Activated CD4-positive, alpha-beta T cell treated with anti-CD3 and anti-CD28 coated beads, Interleukin-2, amount 50 U/mL, for 24 hours (primary cell): ENCODE data around the gene MGRN1.

Source experiments
- DNase-seq, 2 donors: peaks; one replicate each; pipeline ENCODE4 v3.0.0-alpha.2; 2020; ENCODE audit warnings: low read depth in 1 of 2, low spot score in 1 of 2

Gene MGRN1

GRCh38 chr16:4696905-4697847, 72.5 kb downstream of the MGRN1 start:
- DNase-seq: no peak

GRCh38 chr16:4697848-4698291, 73.2 kb downstream of the MGRN1 start:
- DNase-seq: no peak

DNA sequence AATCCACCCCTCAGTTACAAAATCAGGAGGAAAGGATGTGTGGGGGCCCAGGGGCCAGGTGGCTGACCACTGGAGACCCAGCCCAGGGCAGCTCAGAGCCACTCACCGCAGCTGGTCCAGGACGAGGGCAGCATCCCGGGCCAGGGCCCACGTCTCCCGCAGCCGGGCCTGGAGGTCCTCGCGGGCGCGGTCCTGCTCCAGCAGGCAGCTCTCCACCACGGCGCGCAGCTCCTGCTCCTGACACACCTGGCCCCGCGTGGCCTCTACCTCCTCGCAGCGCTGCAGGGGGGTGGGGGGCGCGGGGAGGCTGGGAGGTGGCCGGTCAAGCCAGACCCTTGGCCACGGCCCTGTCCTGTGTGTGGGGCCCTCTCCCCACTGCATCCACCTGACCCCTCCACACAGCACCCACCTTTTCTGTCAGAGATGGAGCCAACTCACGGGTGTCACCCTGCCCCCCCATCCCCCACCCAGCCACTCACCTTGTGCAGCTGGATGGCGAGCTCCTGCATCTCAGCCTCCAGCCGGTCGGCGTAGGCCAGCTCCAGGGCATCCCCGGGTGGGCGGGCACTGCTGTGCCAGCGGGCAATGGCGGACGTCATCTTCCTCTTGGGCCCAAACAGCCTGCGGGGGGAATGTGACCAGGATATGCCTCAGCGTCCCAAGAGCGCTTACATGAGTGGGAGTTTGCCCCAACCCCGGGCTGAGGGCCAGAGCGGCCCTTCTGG, 73.9 kb downstream of the MGRN1 start:
- no peak for DNase-seq

GRCh38 chr16:4699046-4699556, 74.5 kb downstream of the MGRN1 start:
- no peak for DNase-seq

DNA sequence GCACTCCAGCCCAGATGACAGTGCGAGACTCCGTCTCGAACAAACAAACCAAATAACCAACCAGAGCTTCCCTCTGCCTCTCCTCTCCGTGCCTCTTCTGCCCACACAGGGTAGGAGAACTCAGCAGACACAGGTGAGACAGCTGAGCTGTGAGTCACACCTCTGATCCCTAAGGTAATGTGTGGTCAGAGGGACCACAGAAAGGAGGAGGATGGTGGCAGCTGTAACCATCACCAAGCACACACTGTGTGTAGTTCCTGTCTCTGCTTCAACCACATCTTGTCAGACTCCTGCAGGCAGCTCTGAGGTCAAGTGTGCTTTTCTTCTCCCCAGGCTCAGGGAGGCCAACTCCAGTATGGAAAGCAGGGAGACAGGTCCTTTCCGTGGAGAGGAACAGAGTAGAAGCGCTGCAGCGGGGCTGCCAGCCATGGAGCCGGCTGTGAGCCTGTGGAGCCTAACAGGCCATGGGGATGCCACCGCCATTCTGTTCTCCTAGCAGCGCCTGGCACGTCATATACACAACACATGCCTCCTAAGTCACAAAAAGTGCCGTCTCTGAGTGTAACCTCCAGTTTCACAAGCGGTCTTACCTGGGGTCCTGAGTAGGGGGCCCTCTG, 75.9 kb downstream of the MGRN1 start:
- no peak for DNase-seq

DNA sequence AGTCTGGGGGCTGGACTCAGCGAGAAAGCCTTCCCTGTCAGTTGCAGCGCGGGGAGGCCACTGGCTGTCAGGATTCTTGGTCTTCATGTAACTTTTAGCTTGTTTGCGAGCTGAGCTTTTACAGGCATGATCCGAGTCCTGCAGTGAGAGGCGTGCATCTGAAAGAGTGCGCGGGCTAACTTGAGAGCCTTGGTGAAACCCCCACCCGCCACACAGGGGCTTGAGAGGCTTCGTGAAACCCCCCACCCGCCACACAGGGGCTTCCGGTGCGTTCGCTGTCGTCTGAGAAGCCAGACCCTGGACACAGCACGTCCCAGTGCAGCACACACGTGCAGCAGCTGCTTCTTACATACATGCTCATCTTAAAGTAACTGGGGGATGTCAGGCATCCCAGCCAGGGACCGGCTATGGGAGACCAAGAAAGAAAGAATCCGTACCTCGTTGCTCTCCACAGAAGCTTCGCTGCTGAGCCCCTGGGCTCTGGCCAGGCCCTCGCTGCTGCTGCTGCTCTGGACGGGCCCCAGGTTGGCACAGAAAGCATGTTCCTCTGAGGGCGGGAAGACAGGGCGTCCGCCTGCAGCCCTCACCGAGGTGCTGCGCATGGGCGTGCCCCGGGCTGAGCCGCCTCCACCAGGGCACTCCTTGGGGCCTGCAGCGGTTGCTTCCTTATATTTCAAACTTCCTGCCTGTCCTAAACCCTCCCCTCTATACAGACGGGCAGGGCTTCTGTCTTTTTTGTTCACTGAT, 76.5 kb downstream of the MGRN1 start:
- DNase-seq: no peak

DNA sequence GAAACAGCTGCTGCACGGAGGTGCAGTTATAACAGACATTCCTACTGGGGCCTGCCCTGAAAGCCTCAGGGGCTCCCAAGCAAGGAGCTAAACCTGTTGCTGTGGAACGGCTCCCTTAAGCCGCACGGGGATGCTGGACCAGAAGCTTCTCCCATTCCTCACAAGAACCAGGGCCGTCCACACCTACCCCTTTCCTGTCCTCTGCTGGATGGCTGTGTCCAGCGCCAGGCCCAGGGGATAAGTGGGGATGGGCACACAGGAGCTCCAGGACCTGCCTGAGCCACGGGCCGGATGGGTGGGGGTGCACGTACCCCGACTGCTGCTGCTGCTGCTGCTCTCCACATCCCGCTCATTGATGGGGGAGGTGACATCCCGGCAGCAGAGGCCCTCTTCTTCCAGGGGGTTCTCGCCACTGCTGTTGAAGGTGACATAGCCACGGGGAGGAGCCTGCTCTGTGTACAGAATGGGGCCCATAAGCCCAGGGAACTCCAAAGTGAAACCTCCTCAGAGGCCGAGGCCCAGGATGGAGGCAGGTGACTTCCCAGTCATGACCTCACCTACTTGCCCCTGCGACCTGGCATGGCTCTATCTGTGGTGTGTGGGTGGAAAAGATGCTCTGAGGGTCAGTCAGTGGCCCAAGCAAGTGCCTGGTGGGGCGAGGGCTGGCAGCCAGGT, 77.3 kb downstream of the MGRN1 start:
- DNase-seq: no peak

DNA sequence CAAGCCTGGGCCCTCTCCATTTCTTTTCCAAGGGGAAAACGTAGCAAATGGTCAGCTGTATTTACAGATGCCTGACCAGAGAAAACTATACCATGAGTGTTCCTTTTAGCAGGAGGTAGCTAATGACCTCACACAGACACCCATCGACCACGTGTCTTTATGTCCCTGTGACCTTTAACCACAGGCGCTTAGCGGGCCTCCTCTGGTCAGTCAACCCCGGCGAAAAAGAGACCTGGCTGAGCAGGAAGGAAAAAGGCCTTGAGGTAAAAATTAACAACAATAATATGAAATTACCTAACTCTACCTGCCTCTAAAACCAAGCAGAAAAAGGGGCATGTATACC, 77.8 kb downstream of the MGRN1 start:
- DNase-seq: no peak

- no peak for DNase-seq
Observed at GRCh38 chr16:4703906-4704305, 79.3 kb downstream of the MGRN1 start.

DNA sequence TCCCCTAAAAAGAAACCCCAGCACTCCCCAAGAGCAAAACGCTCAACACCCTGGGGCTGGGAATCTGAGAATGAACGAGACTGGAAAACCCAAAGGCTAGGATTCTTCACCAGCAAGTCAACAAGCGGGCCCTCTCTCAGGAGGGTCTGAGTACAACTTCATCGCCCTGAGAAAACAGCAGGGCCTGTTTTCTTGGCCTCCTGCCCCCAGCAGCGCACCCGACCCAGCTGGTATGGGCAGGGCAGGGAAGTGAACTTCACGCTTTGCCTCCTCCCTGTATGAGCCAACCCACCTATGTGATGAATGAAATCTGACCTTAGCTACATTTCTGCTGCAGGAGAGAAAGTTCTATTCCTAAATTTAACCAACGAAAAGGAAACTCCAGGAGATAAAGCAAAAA, 79.9 kb downstream of the MGRN1 start:
- no peak for DNase-seq

- no peak for DNase-seq
Observed at GRCh38 chr16:4704913-4705312, 80.3 kb downstream of the MGRN1 start.

GRCh38 chr16:4706871-4707270, 82.2 kb downstream of the MGRN1 start:
- no peak for DNase-seq

DNA sequence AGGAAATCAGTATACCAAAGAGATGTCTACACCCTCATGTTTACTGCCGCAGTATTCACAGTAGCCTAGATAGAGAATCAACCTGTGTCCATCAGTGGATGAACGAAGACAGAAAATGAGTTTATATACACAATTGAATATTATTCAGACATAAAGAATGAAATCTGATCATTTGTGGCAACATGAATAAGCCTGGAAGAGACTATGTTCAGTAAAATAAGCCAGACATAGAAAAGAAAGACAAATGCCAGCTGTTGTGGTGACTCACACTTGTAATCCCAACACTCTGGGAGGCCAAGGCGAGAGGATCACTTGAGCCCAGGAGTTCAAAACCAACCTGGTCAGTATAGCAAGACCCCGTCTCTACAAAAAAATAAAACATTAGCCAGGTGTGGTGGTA, 84.9 kb downstream of the MGRN1 start:
- DNase-seq: no peak

DNA sequence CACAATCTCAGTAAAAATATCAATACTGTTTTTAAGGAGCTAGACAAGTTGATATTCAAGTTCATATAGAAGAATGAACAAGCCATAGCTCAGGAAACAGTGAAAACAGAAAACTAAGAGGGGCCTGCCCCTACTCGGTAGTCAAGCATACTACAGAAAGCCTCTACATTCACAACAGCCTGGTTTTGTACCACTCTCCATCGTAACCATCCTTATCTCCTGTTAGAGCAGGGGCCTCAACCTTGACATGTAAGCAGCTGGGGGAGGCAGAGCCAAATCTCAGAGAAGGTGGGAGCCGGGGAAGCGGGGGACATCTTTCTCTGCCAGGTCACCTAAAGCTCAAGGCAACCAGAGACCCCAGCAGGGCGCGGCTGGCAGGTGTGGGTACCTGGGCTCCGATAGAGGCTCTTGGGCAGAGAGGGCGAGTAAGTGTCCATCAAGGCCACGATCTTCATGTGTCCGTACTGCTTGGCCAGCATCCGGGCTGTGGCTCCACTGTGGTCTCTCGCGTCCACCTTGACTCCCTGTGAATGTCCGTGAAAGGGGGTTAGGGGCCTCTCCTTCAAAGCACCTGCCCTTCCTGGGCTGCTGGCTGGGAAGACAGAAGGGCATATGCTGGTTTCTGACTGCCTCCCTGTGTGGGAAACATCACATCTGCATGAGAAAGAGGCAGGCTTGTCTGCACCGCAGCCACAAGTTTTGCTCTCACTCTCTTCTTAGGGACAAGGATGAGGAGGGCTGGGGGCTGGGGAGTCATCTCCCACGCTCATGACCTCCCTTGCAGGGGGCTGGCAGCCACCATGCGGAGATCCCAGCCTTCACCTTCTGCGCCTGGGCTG, 89.3 kb downstream of the MGRN1 start:
- DNase-seq: no peak

DNA sequence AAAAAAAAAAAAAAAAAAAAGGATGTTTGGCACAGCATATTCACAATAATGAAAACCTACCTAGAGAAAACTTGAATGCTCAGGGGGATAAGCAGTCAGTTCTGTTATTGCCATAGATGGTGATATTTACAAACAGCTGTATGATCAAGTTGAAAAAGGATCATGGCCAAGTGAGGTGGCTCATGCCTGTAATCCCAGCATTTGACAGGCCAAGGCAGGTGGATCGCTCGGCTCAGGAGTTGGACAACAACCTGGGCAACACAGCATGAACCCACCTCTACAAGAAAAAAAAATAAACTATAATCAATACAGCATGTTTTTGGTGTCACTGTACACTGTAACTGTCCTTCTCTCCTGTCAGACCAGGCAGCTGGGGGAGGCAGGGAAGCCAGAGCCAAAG, 90.4 kb downstream of the MGRN1 start:
- DNase-seq: no peak

DNA sequence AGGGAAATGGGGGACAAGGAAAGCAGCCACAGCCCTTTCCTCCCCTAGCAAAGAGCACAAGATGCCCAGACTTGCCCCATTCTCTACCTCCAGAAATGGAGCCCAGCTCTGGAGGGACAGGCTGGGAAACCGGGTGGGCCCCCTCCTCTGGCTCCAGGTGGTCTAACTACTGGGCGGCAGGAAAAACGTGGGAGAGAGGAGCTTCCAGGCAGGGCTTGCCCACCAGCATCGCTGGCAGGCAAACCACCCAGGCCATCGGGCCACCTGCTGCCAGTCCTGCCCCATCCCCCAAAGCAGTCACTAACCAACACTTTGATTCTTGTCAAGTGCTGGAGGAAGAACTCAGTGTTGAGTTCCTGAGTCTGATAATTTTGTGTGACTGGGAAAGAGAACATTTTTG, 93.8 kb downstream of the MGRN1 start:
- no peak for DNase-seq

GRCh38 chr16:4723071-4723767, 98.6 kb downstream of the MGRN1 start:
- DNase-seq: no peak

DNA sequence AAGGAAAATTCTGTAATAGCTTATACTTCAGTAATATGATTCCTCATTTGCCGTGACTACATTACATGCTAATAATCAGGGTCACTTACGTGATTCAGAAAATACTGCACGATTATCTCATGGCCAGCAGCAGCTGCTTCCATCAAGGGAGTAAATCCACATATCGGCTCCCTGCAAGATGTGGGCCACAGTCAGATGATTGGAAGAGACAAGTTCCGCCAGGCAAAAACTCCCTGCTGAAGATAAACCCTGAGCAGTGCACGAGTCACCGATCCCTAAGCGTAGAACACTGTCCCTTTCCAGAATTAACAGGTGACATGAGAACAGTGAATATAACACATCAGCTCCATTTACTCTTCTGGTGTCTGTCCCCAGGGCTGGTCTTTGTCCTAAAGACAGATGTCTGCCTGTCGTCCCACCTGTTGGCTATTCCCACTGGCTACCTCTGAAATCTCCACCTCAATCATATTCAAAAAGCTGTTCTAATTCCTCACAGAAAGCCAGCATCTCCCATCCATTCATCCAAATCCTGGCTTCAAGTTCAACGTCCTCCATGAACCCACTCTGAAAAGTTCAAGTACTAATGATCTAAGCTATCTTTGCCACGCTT, 100.1 kb downstream of the MGRN1 start:
- DNase-seq: no peak

DNA sequence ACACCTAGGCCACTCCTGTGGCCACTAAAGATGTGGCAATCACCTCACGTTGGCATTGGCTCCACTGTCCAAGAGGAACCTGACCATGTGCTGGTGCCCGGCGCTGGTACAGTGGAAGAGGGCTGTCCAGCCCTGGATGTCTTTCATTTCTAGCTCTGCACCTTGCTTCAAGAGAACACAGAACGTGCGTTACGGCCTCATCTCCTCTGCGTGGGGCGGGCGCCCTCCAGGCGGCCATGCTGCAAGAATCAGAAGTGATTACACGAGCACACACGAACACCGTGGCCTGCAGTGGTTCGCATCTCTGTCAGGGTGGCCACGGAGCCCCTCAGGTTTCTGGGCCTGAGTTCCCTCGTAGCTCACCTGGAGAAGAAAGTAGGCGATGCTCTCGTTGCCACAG, 102.0 kb downstream of the MGRN1 start:
- no peak for DNase-seq
